ENCODE data around the gene ZNF688. TPM values are rescaled to one million over a fixed set of nuclear protein-coding genes. Genes with fewer than 3 reads are reported as not detected.

The ZNF688 gene
- total RNA-seq, 1 donor from 2014 or later = 5.4 TPM

DNA sequence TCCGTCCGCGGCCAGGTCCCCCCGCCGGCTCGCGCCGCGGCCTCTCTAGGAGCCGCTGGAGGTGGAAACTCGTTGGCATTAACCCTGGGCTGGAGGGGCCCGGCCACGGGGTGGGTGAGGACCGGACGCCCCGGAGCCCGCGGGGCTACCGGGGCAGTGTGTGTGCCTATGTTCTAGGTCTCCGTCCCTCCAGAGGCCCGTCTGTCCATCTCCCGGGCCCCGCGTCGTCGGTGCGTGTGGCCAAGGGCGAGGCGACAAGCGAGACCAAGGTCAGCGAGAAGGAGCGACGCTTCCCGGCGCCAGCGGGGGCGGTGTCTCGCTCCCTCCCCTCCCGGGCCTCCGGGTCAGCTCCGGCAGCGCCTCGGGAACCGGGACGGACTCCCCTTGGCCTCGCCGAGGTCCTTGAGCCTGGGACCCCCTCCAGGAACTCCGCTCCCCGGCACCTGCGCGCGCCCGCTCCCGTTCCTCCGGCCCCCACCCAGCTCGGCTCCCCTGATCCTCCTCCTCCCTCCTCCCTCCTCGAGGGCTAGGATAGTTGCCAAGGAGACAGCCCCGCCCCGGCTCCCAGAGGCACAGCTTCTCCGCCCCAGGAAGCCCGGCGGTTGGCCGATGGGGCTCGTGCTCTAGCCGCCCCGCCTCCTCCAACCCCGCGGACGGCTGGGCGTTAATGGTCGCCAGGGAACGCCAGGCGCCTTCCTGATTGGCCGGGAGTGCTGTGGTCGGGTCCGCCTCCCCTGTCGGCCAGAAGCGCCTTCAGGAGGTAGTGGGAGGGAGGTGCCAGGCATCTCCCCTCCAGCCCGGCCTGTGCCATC is 44.5 kb downstream of the ZNF688 start:
- Histone ChIP-seq H3K27me3 (ENCODE audit: insufficient read depth, low read length) (no peaks in the 10 kb centered on the region), H4K20me1 (ENCODE audit: insufficient read depth, low read length) (no peaks in the 10 kb centered on the region), H3K27ac (ENCODE audit: low read depth, low read length) (peak overlapping the region; percentile 92), H2AFZ (ENCODE audit: low read depth, low read length) (peak overlapping the region; percentile 92), H3K4me1 (ENCODE audit: insufficient read depth, low read length) (peaks cover 5% of the 10 kb centered on the region), H3K9me3 (ENCODE audit: insufficient read depth, low read depth, low read length) (no peaks in the 10 kb centered on the region), H3K36me3 (ENCODE audit: insufficient read depth, low read length) (no peaks in the 10 kb centered on the region), H3K4me2 (ENCODE audit: low read length) (peak overlapping the region; percentile 99), H3K9ac (ENCODE audit: low read length) (peak overlapping the region; percentile 90), H3K79me2 (ENCODE audit: insufficient read depth, low read length) (peaks cover 6% of the 10 kb centered on the region), H3K4me3 (ENCODE audit: insufficient read depth, low read depth, low read length) (peak overlapping the region; percentile 84)
- H3K4me1 Mint-ChIP-seq (ENCODE audit: low read depth, unreplicated experiment) = peaks cover 4% of the 10 kb centered on the region
- FAIRE-seq (no peak), DNase-seq (ENCODE audit: low read depth) (peak; percentile 91)
- TF ChIP-seq, protein P1, sequence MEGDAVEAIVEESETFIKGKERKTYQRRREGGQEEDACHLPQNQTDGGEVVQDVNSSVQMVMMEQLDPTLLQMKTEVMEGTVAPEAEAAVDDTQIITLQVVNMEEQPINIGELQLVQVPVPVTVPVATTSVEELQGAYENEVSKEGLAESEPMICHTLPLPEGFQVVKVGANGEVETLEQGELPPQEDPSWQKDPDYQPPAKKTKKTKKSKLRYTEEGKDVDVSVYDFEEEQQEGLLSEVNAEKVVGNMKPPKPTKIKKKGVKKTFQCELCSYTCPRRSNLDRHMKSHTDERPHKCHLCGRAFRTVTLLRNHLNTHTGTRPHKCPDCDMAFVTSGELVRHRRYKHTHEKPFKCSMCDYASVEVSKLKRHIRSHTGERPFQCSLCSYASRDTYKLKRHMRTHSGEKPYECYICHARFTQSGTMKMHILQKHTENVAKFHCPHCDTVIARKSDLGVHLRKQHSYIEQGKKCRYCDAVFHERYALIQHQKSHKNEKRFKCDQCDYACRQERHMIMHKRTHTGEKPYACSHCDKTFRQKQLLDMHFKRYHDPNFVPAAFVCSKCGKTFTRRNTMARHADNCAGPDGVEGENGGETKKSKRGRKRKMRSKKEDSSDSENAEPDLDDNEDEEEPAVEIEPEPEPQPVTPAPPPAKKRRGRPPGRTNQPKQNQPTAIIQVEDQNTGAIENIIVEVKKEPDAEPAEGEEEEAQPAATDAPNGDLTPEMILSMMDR (IDR thresholded peaks at IDR 0.05; ENCODE audit: insufficient read depth, low read depth, low read length) = no peak
- TF ChIP-seq EZH2 (IDR thresholded peaks at IDR 0.05; ENCODE audit: insufficient read depth, low read length) = no peak
- no peak overlapping the region for H3K27ac Mint-ChIP-seq (ENCODE audit: unreplicated experiment)
- H3K9me3 Mint-ChIP-seq (ENCODE audit: unreplicated experiment) = no peaks in the 10 kb centered on the region
- H3K27me3 Mint-ChIP-seq (ENCODE audit: low read depth, unreplicated experiment) = no peaks in the 10 kb centered on the region
- no peaks in the 10 kb centered on the region for H3K36me3 Mint-ChIP-seq (ENCODE audit: low read depth, unreplicated experiment)
- peak overlapping the region; percentile 80 for H3K4me3 Mint-ChIP-seq (ENCODE audit: unreplicated experiment)

DNA sequence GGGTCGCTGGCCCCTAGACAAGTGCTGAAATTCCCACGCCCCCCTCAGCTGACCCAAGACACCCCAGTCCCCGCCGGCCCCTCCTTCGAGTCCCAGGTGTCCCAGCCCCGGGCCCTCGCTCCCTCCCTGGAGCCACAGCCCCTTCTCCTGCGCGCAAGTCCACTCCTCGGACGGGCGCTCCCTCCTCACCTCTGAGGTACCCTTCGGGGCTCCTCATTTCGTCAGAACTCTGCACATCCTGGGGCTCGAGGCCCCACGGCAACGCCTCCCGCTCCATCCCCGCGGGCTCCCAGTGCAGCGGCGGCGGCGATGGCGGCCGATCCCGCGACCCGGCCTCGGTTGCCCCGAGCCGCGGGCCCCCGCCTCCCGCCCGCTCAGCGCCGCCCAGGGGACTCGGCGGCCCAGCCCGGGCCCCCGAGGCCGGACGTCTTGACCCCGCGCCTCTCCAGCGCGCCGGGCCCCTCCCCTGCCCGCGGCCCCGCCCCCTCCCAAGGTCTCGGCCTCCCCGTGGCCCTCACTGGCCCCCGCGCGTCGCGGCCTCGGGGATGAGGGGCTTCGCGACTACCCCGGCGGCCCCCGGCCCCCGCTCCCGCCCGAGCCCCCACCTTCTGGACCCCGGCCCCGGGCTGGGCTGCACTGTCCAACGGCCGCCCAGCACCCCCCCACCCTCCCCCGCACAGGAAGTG is 45.2 kb downstream of the ZNF688 start, which contains the start of gene ZNF768:
ZNF768 (minus strand) TSS at position 430 of the 686 bp plus-strand sequence; CDS start at position 277, 153 bp downstream.
- no peaks in the 10 kb centered on the region for H3K27me3 Mint-ChIP-seq (ENCODE audit: low read depth, unreplicated experiment)
- peak within 1 kb of the TSS; percentile 92 for H2AFZ ChIP-seq (ENCODE audit: low read depth, low read length)
- H3K9me3 Mint-ChIP-seq (ENCODE audit: unreplicated experiment) = no peaks in the 10 kb centered on the region
- H3K27ac Mint-ChIP-seq (ENCODE audit: unreplicated experiment) = no peak within 1 kb of the TSS
- H3K27ac ChIP-seq (ENCODE audit: low read depth, low read length) = peak within 1 kb of the TSS; percentile 92
- peak within 1 kb of the TSS; percentile 90 for H3K9ac ChIP-seq (ENCODE audit: low read length)
- DNase-seq (ENCODE audit: low read depth) (no peak), FAIRE-seq (no peak)
- TF ChIP-seq, protein P1 (IDR thresholded peaks at IDR 0.05; ENCODE audit: insufficient read depth, low read depth, low read length) = no peak
- peak within 1 kb of the TSS; percentile 84 for H3K4me3 ChIP-seq (ENCODE audit: insufficient read depth, low read depth, low read length)
- peaks cover 6% of the 10 kb centered on the region for H3K79me2 ChIP-seq (ENCODE audit: insufficient read depth, low read length)
- H3K27me3 ChIP-seq (ENCODE audit: insufficient read depth, low read length) = no peaks in the 10 kb centered on the region
- no peaks in the 10 kb centered on the region for H3K9me3 ChIP-seq (ENCODE audit: insufficient read depth, low read depth, low read length)
- peak within 1 kb of the TSS; percentile 92 for H3K4me3 Mint-ChIP-seq (ENCODE audit: unreplicated experiment)
- H3K4me1 ChIP-seq (ENCODE audit: insufficient read depth, low read length) = peaks cover 5% of the 10 kb centered on the region
- no peaks in the 10 kb centered on the region for H3K36me3 Mint-ChIP-seq (ENCODE audit: low read depth, unreplicated experiment)
- peaks cover 4% of the 10 kb centered on the region for H3K4me1 Mint-ChIP-seq (ENCODE audit: low read depth, unreplicated experiment)
- H3K36me3 ChIP-seq (ENCODE audit: insufficient read depth, low read length) = no peaks in the 10 kb centered on the region
- peak within 1 kb of the TSS; percentile 99 for H3K4me2 ChIP-seq (ENCODE audit: low read length)
- no peaks in the 10 kb centered on the region for H4K20me1 ChIP-seq (ENCODE audit: insufficient read depth, low read length)

All from astrocyte (in vitro differentiated cells and primary cell).